NCI-H128 (cell line): ENCODE measurements around the gene SOX12.

Source experiments
- DNase-seq: peaks from one replicate; lab custom pipeline; 2025; ENCODE audit not compliant: unreplicated experiment; lab: John Stamatoyannopoulos, UW

SOX12 gene

DNA sequence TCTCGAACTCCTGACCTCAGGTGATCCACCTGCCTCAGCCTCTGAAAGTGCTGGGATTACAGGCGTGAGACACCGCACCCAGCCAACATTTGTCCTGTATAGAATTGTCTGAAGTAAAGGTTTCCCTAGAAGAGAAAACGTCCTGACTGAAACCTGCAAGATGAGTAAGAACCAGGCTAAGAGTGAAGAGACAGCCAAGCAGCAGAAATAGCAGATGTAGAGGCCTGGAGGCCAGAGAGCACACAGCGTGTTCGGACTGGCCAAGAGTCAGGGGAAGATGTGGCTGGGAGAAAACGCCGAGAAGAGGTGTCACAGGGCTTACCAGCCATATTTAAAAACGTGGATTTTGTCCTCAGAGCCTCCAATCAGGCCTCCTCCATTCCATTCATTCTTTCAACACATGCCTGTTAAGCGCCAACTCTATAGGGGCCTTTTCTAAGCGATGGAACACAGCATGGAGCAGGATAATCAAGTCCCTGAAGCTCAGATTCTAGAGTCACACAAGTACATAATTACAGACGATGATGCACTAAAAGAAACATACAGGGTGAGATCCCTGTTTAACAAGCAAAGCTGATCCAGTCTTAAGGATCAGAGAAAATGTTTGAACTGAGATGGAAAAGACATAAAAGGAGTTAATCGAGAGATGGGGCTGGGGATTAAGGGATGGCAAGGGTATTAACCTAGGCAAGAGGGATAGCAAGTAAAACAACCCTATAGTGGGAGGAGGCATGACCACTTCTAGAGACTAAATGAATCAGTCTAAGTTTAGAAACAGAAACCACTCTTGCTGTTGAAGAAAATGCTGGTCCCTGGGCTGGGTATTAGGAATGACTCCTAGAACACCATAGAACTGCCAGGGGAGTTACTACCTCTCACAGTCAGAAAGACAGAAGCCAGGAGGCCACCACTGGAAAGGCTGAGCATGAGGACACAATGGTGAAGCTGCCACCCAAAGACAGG lies 23.2 kb upstream of the SOX12 start:
- DNase-seq, result no peak

DNA sequence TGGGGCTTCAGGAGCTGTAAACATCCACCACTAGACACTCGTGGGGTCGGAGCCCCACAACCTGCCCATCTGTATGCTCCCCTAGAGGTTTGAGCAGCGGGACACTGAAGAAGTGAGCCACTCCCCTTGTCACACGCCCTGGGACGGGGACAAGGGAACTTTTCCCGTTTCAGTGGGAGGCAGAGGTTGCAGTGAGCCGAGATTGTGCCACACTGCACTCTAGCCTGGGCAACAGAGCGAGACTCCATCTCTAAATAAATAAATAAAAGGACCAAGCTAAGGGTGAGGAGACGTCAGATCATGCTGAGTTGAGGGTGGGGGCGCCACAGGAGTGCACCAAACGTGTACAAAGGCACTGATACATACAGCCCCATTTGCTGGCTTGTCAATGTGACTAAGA lies 19.6 kb upstream of the SOX12 start:
- no peak for DNase-seq

DNA sequence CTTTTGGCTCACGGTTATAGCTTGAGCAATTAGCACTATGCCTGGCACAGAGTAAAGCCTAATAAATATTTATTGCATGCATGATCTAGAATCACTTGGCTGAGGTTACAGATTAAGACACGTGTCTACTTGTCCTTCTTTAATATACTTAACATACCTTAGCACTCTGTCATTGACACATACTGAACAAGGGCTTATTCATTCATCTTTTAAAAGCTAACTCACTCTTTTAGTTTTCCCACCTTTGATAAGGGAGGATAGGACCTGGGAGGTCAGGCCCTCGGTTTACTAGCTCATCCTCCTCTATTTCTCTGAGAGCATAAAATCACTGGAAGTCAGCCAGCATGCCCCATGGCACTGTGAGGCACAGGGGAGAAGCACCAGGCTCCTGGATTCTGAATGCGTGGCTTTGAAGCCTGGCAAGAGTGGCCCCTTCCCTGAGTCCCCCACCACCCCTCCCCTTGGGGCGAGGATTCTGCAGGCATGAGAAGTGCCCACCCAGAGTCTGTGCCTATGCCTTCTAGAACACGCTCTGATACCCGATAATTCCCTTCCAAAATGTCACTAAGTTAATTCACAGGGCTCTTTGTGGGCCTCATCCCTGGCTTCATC lies 16.8 kb upstream of the SOX12 start:
- DNase-seq, result no peak

DNA sequence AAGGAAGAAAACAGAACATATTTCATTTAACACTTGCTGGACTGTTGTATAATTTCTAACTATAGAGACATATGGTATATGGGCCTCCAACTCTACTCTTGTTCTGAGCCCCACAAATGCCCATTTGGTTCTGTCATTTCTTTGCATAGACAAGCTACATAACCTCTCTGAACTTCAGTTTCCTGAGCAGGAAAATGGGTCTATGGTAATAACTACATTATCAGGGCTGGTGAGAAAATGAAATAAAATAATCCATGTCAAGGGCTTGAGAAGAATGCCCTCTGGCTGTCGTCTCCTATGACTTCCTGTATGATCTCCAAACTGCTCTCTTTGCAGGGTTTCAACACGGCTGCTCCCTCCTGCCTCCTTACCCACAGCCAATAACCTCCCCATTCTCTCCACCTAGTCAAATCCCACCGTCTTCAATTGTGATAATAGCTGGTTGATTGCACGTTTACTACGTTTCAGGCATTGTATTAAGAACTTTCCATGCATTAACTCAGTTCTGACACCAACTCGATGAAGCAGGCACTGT lies 16.0 kb upstream of the SOX12 start:
- no peak for DNase-seq

DNA sequence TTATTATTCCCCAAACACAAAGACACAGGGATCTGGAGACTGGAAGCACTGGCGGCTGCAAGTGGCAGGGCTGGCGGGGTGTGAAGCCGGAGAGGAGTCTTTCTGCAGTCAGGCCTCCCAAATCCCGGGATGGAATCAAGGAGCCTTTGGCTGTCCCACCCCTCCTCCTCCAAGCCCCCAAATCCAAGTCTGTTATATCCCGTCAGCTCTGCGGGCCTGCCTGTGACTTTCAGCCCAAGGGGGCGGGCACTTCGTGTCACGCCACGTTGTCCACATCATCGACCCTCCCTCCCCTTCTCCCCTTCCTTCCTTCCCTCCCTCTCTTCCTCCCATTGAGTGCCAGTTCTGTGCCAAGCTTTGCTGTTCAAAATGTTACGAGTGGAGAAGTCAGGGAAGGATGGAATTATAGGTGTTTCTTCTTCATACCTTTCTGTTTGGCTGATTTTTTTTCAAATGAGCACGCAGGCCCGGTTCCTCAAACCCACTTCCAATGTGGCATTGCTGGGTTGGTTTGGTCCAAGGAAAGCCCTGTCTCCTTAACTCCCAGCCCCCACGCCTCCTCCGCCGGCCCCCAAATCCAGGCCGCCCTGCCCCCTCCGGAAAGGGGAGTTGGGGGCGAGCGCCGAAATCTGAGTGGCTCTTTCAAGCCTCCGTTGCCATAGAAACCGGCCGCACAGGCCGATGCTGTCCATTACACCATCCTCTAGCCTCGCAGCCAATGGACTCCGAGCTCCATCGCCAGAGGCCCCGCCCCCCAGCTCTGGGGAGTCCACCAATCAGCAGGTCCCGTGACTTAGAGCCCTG lies 15.3 kb upstream of the SOX12 start:
- peak; percentile 99 for DNase-seq

DNA sequence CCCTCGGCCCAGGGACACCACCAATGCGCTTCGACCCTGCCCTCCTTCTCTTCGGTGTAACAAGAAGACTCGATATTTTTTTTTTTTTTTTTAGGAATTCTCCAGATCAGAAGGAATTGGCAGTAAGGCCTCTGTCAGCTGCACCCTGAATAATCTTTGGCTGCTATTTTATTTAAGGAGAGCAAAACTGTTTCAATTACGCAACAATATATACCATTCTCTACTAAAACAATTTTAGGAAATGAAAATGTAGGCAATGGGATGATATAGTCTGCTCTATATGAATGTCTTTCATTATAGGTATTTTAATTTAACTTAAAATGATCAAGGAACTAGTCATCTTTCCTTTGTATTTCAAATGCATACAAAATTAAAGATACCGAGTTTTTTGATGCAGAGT lies 14.7 kb upstream of the SOX12 start:
- DNase-seq, result no peak

DNA sequence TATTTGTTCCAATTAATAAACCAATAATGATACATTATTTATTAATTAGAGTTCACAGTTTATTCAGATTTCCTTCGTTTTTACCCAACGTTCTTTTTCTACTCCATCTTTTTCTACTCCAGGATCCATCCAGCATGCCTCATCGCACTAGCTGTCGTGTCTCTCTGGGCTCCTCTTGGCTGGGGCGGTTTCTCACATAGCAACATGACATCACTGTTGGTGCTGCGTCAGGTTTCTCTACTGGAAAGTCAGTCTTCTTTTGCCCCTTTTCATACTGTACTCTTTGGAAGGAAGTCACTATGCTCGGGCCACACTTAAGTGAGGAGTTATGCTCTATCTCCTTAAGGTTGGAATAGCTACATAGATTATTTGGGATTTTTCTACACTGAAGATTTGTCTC lies 13.7 kb upstream of the SOX12 start:
- no peak for DNase-seq

DNA sequence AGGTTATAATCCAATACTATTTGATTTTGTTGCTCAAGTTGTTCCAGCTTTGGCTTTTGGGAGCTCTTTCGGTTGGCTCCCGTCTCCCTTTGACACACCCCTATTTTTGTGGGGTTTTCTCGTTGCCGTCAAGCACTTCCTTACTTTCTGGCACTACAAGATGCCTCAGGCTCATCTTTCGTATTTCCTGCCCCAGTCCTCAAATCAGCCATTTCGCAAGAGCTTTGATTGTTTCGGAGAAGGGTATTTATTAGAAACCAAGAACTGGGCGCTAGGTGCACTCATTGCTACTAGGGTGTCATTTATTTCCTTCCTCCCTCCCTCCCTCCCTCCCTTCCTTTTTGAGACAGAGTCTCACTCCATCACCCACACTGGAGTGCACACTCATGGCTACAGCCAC lies 13.3 kb upstream of the SOX12 start:
- DNase-seq, result no peak

DNA sequence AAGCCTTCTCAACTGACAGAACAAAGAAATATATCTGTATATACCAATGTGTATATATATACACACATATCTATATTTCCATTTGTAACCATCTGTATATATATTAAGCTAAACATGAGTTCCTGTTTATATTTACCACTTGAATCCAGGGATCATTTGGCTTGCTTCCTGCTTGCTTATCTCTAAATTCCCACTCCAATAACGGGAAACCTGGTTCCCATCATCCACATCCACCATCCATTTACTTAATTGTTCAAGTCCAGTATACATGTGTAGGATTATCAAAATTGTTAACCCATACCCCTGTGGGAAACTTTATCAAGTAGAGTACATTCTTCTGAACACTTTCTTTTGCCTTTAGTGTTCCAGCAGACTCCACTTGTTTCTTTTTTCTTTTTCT lies 12.5 kb upstream of the SOX12 start:
- no peak for DNase-seq

DNA sequence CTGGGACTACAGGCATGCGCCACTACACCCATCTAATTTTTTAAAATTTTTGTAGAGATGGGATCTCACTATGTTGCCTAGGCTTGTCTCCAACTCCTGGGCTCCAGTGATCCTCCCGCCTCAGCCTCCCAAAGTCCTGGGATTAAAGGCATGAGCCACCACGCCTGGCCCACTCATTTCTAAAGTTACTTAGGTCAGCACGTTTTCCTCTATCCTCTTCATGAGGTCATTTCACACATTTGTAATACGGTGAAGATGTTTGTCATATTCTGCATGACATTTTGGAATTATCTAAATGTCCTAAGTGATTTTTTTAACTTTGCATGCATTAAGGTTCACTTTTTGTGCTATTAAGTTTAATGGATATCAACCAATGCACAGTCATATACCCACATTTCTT lies 11.9 kb upstream of the SOX12 start:
- no peak for DNase-seq

DNA sequence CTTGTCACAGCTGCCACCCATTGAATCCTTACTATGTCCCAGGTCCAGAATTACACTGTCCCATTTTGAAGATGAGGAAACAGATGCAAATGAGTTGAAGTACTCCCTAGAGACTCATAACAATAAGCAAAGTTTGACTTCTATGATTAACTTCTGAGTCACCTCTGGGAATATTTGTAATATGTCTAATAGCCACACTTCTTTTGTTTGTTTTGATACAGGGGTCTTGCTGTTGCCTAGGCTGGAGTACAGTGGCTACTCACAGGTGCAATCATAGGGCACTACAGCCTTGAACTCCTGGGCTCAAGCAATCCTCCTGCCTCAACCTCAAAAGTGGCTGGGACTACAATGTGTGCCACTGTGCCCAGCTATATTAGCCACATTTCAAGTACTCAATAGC lies 11.4 kb upstream of the SOX12 start:
- no peak for DNase-seq

DNA sequence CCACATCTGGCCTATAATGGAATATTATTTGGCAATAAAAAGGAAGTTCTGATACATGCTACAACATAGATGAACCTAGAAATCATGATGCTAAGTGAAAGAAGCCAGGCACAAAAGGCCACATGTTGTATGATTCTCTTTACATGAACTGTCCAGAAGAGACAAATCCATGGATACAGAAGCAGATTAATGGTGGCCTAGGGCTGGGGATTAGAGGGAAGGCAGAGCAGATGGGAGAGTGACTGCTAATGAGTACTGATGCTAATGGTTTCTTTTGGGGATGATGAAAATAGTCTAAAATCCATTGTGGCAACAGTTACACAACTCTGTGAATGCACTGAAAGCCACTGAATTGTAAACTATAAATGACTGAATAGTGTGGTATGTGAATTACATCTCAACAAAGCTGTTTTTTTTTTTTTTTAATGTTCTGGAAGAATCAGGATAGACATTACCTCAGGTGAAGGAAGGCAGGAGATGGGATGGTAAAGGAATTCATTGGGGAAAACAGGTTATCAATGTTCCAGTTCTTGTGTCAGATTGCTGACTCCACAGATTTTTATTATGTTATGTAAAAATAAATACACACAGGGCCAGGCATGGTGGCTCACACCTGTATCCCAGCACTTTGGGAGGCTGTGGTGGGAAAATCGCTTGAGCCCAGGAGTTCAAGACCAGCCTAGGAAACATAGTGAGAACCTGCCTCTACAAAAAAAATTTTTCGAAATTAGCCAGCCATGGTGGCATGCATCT lies 8.9 kb upstream of the SOX12 start:
- DNase-seq, result no peak

DNA sequence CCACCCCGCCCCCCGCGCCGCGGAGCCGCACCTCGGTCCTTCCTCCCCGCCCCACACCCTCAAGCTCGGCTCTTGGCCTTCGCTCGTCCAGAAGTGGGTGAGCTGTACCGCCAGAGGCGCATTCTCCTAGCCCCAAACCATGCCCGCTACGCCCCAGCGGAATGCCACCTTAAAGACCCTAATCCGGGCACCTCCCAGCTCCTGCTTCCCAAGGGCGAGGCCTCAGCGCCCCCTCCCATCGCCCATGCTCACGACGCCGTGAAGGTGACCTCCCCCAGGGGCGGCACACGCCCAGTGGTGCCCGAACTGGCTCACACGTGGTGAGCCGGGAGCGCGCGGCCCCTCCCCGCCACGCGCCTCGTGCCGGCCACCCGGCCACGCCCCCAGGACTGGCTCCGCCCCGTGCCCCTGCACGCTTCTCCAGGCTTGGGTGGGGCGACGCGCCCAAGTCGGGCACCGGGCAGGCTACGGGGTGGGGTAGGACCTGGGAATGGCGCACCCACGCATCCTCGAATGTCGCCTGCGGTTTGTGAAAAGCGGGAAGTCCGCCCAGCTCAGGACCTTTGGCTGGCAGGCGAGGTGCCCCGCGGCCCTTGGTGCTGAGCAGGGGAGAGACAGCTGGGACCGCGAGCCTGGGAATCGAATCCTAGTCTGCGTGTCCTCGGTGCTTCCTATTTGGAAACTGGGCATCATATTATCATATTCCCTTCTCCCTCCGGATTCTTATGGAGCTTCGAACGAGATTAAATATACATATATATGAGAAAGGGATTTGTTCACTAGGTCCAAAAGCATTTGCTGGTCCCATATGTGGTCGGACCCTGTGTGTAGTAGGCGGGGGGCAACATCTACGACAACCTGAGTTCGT lies 941 bp upstream of the SOX12 start:
- DNase-seq, result peak; percentile 72

DNA sequence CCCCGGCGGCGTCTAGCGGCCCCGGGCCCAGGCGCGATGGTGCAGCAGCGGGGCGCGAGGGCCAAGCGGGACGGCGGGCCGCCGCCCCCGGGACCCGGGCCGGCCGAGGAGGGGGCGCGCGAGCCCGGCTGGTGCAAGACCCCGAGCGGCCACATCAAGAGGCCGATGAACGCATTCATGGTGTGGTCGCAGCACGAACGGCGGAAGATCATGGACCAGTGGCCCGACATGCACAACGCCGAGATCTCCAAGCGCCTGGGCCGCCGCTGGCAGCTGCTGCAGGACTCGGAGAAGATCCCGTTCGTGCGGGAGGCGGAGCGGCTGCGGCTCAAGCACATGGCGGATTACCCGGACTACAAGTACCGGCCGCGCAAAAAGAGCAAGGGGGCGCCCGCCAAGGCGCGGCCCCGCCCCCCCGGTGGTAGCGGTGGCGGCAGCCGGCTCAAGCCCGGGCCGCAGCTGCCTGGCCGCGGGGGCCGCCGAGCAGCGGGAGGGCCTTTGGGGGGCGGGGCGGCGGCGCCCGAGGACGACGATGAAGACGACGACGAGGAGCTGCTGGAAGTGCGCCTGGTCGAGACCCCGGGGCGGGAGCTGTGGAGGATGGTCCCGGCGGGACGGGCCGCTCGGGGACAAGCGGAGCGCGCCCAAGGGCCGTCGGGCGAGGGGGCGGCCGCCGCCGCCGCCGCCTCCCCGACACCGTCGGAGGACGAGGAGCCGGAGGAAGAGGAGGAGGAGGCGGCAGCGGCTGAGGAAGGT lies 715 bp downstream of the SOX12 start:
- no peak for DNase-seq

DNA sequence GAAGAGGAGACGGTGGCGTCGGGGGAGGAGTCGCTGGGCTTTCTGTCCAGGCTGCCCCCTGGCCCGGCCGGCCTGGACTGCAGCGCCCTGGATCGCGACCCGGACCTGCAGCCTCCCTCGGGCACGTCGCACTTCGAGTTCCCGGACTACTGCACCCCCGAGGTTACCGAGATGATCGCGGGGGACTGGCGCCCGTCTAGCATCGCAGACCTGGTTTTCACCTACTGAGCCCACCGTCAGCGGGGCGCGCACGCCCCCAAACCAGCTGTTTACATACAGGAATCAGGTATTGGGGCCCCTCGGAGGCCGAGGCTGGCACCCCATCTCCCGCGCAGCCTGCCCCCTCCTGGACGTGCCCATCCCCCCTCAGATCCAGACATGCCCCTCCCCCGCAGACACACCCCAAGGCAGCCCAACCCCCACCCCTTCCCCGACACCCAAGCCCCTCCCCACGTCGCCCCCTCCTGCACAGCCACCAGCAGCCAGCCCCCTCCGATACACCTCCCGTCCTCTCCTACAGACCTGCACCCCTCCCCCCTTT lies 1.4 kb downstream of the SOX12 start:
- DNase-seq, result no peak

DNA sequence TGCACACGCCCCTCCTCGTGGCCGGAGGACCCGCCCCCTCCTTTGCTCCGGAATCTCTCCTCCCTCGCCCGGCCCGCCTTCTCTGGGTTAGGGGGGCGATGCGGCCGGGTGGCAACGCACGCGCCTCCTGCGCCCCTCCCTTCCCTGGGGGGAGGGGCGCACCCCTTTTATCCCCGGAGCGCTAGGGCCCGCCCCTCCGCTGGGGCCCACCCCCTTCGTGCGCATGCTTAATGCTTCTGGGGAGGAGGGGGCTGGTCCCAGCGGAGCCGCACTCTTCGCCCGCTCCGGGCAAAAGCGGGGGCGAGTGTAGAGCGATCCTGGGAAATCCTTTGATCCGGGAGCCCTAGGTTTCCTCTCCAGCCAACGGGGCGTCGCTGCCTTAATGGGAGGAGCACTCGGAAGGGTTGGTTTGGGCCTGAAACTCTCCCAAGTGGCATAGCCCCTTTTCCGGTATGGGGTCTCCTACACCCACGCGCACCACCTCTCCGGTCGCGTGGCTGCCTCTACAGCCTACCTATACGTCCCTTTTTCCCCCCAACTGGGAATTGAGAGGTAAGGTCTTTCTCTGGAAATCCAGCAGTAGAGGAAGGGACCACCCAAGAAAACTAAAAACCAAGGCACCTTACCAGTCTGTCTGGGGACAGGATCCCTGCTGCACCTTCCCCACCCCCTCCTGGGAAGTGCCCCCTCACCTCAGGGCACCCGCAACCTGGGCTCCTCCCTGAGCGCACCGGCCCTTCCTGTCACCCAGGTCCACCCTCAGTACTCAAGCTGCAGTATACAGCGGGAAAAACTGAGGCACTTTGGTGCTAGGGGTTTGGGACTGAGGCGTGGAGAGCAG lies 2.1 kb downstream of the SOX12 start:
- DNase-seq, result peak; percentile 90

DNA sequence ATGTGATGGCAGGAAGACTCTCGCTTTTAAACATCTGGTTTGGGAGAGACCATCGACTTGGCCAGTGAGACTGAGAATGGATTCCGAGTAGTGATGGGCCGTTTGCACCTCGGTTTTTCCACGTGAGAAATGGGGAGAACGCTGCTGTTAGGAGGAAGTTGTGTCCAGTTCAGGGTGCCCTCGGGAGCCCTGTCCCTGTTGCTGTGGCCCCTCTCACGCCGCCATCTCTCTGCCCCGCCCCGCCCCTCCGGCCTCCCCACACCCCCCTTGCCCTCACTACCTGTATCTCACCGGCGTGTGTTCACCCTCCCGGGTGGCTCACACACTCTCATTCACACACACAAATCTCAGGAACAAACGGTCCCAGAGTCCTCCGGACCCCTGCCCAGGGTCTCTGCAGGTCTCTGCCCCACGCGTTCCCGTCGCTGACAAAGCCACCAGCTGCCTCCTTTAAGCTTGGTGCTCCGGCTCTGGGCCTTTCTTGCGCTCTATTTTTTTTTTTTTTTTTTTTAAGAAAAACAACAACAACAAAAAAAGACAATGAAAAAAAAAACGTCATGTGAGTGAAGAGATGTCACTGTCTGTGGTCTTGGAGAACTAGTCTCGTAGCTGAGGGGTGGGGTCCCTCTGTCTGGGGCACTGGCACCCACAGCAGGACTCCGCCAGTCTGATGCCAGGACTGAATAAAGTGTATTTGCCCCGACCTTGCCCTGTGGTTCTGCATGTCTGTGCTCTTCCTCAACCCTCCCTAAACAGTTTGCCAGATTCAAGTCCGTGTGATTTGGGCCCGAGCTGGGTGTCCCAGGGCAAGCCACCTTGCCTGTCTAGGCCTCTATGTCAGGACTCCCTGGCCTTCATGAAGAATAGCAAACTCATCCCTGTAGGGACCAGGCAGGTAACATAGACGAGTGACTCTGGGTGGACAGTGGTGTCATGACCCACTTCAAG lies 2.9 kb downstream of the SOX12 start:
- DNase-seq, result no peak
